C4-2B (cell line): Measurements from ENCODE around the gene NR2F1-AS1.

Experiments used
- ZFX ChIP-seq: fragments of 450-650 bp; IDR thresholded peaks from 2 replicates; pipeline ENCODE4 v1.6.1; 2017
- TF ChIP-seq, protein P1 (sequence below): fragments of 450-650 bp; conservative IDR thresholded peaks from 2 replicates; pipeline ENCODE4 v1.5.1; 2017; ENCODE audit warnings: mild to moderate bottlenecking

DNA sequence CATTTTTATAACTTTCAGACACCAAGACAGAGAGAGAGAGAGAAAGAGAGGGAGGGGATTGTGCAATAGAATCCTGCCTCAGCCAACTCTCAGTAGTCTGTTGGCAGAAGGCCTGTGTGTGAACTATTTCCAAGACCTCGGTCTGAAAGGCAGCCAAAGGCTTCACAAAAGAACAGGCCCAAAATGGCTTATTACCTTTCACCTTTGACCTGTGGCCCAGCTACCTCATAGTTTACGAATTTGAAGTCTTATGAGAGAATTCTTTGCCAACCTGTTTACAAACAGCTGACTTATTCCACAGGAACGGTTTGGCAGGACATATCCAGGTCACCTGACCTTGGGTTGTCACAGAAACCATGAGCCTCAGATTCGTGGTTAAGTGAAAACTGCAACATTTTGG, 48.6 kb downstream of the NR2F1-AS1 start:
- TF ChIP-seq, protein P1, sequence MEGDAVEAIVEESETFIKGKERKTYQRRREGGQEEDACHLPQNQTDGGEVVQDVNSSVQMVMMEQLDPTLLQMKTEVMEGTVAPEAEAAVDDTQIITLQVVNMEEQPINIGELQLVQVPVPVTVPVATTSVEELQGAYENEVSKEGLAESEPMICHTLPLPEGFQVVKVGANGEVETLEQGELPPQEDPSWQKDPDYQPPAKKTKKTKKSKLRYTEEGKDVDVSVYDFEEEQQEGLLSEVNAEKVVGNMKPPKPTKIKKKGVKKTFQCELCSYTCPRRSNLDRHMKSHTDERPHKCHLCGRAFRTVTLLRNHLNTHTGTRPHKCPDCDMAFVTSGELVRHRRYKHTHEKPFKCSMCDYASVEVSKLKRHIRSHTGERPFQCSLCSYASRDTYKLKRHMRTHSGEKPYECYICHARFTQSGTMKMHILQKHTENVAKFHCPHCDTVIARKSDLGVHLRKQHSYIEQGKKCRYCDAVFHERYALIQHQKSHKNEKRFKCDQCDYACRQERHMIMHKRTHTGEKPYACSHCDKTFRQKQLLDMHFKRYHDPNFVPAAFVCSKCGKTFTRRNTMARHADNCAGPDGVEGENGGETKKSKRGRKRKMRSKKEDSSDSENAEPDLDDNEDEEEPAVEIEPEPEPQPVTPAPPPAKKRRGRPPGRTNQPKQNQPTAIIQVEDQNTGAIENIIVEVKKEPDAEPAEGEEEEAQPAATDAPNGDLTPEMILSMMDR: no peak
- TF ChIP-seq ZFX: 0 out of 2 replicates have a peak, but pooled peaks have one; percentile 27
